Ovary (tissue), 3 donors: ENCODE measurements around the gene DEUP1.

Experiments
- EP300 ChIP-seq: sonication (generic); formaldehyde crosslinking; IDR thresholded peaks from one replicate; pipeline ENCODE4 v1.6.1; 2017; ENCODE audit warnings: antibody characterized with exemption
- POLR2A ChIP-seq: fragments of 450-650 bp; IDR thresholded peaks from one replicate; pipeline ENCODE4 v1.6.1; 2017; ENCODE audit warnings: antibody characterized with exemption, mild to moderate bottlenecking, moderate library complexity
- TF ChIP-seq, protein P1 (sequence below), 3 donors: fragments of 450-650 bp in 2 of 3; fragments of 200-600 bp in 1 of 3; IDR thresholded peaks; one replicate each; pipeline versions ENCODE4 v1.5.1 to v1.8.0; 2016 to 2022; ENCODE audit warnings: antibody characterized with exemption in 3 of 3, mild to moderate bottlenecking in 1 of 3
- donor health status: DM: no; HTN: no; CAD: no.

DNA sequence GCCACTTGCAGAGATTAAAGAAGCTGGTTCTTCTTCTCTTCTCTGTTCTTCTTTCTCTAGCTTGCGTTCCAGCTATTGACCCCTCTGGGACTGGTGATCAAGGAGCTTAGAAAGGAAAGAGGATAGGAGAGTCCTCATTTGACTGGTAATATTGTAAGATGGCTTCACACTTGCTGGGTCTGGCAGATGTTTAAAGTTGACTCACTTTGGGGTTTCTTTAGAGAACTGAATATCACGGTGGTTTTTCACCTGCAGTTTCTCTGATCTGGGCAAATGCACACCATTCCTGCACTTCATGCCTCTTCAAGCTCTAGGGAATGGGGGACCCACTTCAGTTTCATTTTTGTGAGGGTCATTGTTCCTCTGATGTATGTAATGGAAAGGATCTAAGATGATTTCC, 41.8 kb upstream of the DEUP1 start:
- TF ChIP-seq, protein P1, sequence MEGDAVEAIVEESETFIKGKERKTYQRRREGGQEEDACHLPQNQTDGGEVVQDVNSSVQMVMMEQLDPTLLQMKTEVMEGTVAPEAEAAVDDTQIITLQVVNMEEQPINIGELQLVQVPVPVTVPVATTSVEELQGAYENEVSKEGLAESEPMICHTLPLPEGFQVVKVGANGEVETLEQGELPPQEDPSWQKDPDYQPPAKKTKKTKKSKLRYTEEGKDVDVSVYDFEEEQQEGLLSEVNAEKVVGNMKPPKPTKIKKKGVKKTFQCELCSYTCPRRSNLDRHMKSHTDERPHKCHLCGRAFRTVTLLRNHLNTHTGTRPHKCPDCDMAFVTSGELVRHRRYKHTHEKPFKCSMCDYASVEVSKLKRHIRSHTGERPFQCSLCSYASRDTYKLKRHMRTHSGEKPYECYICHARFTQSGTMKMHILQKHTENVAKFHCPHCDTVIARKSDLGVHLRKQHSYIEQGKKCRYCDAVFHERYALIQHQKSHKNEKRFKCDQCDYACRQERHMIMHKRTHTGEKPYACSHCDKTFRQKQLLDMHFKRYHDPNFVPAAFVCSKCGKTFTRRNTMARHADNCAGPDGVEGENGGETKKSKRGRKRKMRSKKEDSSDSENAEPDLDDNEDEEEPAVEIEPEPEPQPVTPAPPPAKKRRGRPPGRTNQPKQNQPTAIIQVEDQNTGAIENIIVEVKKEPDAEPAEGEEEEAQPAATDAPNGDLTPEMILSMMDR (IDR thresholded peaks at IDR 0.05) = no peak
- no peak for TF ChIP-seq POLR2A
- no peak for TF ChIP-seq EP300
